HL-60 (cell line): ENCODE data around the gene EPHX1.

ENCODE experiments used
- CTCF ChIP-seq: IDR thresholded peaks from one replicate; pipeline ENCODE4 v1.5.1; 2011; ENCODE audit warnings: low read length, control low read depth, inconsistent platforms; ENCODE audit not compliant: insufficient read depth
- GABPA ChIP-seq: IDR thresholded peaks from 2 replicates; pipeline ENCODE4 v1.6.1; 2012; ENCODE audit warnings: low read depth
- POLR2AphosphoS5 ChIP-seq: IDR thresholded peaks from 2 replicates; pipeline ENCODE4 v1.6.1; 2012; ENCODE audit warnings: low read depth

DNA sequence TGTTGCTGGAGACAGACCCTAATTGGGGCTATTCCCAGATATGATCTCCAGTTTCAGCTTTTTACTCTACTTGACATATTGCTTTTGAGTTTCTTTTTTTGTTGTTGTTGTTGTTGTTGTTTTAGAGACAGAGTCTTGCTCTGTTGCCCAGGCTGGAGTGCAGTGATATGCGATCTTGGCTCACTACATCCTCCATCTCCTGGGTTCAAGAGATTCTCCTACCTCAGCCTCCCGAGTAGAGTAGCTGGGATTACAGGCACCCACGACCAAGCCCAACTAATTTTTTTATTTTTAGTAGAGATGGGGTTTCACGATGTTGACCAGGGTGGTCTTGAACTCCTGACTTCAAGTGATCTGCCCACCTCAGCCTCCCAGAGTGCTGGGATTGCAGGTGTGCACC is 33.6 kb upstream of the EPHX1 start:
- TF ChIP-seq CTCF (no peak), POLR2AphosphoS5 (no peak), GABPA (no peak)
